Vein endothelial cell (primary cell): ENCODE measurements around the gene INA. TPM values are rescaled to one million over a fixed set of nuclear protein-coding genes. Genes with fewer than 3 reads are reported as not detected.

Experiments used
- small RNA-seq: library from RNA; depleted of rRNA; stranded (forward); fragments of <200 nt; gene quantifications from one replicate; pipeline ENCODE3, GENCODE V24; 2012
- total RNA-seq: library from RNA; depleted of rRNA; stranded (reverse); fragments of >200 nt; gene quantifications from 2 replicates; pipeline ENCODE4 v1.2.3, GENCODE V29; 2012

INA gene
- total RNA-seq: 0.33 and 0.48 TPM in 2 replicates

GRCh38 chr10:103276896-103277712 lies at the start of gene INA:
Gene INA (plus strand): TSS chr10:103277138. CDS start chr10:103277212, 74 bp downstream.

GRCh38 chr10:103245587-103245986 lies 31.4 kb upstream of the INA start, which contains the start of gene RPEL1:
Gene RPEL1 (plus strand): TSS chr10:103245887. CDS start chr10:103245997, 110 bp downstream.

Small RNA genes within 50 kb of the gene (small RNA-seq; reads per million reads assigned to genes)
- not detected for gene RNU11-3P

Other genes starting within 250 kb of the INA start
- 43.4 and 60.6 TPM in 2 replicates for gene NT5C2, start 83.9 kb upstream of the INA start, total RNA-seq
- 0.33 TPM in 1 of 2 replicates, not detected in the other for gene RPEL1, start 31.3 kb upstream of the INA start, total RNA-seq
- 11.1 and 13.2 TPM in 2 replicates for gene PCGF6, start 74.0 kb downstream of the INA start, total RNA-seq
- 3.3 and 6.8 TPM in 2 replicates for gene TAF5, start 90.8 kb downstream of the INA start, total RNA-seq
- gene ATP5MK, start 119.3 kb downstream of the INA start, total RNA-seq: 206 and 267 TPM in 2 replicates
- gene PDCD11, start 119.5 kb downstream of the INA start, total RNA-seq: 52.9 and 53.6 TPM in 2 replicates
- gene CALHM2, start 175.2 kb downstream of the INA start, total RNA-seq: 19.9 and 34.0 TPM in 2 replicates
- gene CALHM1, start 181.8 kb downstream of the INA start, total RNA-seq: not detected in 2 replicates
- not detected in 2 replicates for gene CALHM3, start 202.1 kb downstream of the INA start, total RNA-seq
- under 0.01 and 0.33 TPM in 2 replicates for gene NEURL1, start 216.6 kb downstream of the INA start, total RNA-seq